HTR-8/SVneo (cell line): ENCODE results near the gene ABCC12.
"Not testable (repeated sequence)": the region's sequence is repeated elsewhere in the genome, so short reads cannot be mapped to it uniquely, and the experiment has no call there.

Experiments used
- DNase-seq: peaks from one replicate; pipeline ENCODE4 v3.0.0; 2011; ENCODE audit warnings: low spot score, mixed read lengths; ENCODE audit not compliant: insufficient read length
- FAIRE-seq: peaks from 2 replicates; lab custom pipeline; 2011; peaks lifted over from hg19 to GRCh38; lab: Jason Lieb, UNC

Gene ABCC12

DNA sequence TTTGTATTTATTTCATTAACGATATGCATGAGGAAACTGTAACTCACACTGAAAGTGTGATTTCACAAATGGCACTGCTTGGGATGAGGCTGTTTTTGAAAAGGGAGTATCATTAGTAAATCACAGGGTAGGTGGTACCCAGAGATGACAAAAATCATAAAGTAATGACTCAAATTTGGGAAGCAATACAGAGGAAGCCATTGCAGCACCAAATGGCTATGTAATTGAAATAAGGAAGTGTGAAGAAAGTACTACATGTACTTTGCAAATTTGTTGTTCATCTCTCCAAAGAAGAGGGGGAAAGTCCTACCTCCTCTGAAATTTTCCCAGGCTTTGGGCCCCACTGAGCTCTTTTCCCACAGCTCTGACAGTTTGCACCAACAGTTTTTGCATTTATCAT lies 12.3 kb upstream of the ABCC12 start:
- DNase-seq (no peak), FAIRE-seq (no peak)

- FAIRE-seq, DNase-seq: not testable (repeated sequence)
Measured at GRCh38 chr16:48166617-48167016, 10.8 kb upstream of the ABCC12 start.

- DNase-seq (no peak), FAIRE-seq (no peak)
Measured at GRCh38 chr16:48165961-48166578, 10.3 kb upstream of the ABCC12 start.

DNA sequence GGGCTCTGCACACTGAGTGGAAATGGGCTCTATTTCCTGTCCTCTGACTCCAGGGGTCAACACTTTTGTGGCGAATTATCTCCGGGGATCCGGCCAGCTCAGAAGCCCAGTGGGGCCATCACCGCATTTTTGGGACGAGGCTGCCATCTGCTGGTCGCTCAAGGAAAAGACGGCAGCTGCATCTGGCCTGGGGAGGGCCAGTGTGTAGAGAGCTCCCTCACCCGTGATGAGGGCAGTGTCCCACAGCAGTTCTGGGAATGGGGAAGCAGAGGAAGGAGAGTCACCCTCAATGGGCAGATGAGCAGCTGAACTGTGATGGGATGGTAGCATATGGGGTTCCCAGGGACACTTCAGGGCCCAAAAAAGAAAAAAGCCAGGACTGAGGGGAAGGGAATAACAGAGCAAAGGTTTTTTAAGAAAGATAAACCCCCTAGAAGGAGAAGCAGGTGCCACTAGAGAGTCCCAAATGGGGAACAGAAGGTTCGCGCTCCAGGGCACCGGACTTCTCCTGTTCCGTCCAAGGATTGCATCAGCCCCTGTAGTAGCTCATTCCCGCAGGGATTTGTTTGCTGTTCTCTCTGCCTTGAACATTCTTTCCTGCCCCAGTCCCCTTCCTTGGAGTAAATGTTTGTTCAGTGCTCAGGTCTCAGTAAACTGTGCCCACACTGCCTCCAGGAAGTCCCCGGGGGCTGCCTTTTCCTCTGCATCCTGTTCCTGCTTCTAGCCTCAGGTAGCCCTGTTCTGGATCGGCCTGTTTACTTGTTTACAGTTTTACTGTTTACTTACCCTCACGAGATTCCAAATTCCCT lies 9.3 kb upstream of the ABCC12 start:
- FAIRE-seq: peak; percentile 65
- peak; percentile 80 for DNase-seq

DNA sequence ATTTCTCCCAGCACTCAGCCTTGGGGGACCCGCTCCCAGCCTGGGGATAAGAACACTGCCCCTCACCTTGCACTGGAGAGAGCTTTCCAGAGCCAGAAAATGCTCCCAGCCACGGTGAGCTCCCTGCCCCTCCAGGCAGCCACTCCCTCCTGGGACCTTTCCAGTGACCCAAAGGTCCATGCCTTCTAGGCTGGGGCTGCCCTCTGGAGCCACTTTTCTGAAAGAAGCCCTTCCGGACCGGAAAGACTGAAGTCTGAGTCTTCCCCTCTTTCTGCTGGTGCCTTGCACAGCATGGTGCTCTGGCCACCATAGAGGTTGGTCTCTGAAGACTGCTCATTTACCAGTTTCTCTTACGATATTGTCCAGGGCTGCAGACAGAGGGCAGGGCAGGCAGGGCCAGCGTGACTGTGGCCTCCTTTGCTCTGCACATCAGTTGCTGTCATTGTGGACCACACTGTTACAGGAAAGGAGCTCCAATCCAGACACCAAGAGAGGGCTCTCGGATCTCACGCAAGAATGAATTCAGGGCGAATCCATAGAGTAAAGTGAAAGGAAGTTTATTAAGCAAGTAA lies 7.1 kb upstream of the ABCC12 start:
- FAIRE-seq: no peak
- no peak for DNase-seq

DNA sequence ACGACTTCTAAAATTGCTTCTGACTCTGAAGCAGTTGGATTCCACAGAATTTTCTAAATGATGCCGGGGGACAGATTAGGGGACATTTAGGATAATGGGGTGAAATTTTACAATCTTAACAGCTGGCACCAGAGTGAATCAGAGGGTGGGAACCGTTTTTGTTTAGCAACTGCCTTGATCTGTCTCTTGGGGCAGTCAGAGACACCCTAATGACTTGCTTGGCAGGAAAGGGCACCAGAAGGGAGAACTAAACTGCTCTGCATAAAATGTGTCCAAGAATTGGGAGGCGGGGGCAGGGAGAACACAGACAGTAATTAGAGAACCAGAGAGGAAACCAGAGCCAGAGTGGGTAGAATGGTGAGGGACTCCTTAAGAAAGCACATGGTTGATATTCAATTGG lies 6.1 kb upstream of the ABCC12 start:
- no peak for DNase-seq
- FAIRE-seq: no peak

GRCh38 chr16:48160575-48160974 lies 4.8 kb upstream of the ABCC12 start:
- FAIRE-seq: no peak
- DNase-seq: no peak

- FAIRE-seq (no peak), DNase-seq (peak; percentile 14)
Measured at GRCh38 chr16:48158296-48158695, 2.5 kb upstream of the ABCC12 start.

- DNase-seq (no peak), FAIRE-seq (no peak)
Measured at GRCh38 chr16:48157794-48158193, 2.0 kb upstream of the ABCC12 start.

GRCh38 chr16:48157302-48157701 lies 1.5 kb upstream of the ABCC12 start:
- FAIRE-seq (no peak), DNase-seq (no peak)

GRCh38 chr16:48156790-48157209 lies 1.0 kb upstream of the ABCC12 start:
- DNase-seq: peak; percentile 63
- no peak for FAIRE-seq

DNA sequence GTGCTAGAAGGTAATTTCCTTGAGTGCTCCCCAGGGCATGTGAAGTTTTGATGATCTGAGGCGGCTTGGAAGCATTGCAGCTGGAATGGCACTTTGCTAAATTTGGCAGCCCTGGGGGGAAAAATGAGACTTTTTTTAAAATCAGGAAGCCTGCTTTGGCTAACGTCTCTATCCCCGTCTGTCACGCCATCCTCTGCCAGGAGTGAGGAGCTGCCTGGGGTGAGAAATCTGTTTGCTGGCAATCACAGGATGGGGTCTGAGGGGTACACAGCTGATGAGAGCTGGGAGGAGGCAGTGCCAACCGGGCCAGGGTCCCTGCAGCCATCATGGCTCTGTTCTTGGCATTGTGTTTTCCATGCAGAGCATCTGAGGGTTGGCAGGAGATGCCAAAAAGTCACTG lies 2.0 kb downstream of the ABCC12 start:
- FAIRE-seq (no peak), DNase-seq (no peak)

- FAIRE-seq: no peak
- no peak for DNase-seq
Measured at GRCh38 chr16:48152226-48152625, 3.6 kb downstream of the ABCC12 start.

DNA sequence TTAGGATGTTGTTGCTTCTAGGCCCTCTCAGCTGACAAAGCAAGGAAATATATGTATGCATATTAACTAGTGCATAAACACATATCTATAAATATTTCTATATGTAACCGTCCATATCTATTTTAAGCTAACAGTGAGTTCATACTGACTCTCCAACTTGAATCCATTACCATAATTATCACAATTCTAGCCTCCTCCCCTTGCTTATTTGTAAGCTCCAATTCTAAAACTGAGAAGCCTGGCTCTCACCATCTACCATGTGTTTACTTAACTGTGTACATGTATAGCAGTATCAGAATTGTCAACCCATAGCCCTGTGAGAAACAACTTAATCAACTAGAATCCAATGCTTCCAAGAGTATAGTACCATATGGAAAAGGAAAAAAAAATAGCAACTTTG lies 5.1 kb downstream of the ABCC12 start:
- FAIRE-seq (no peak), DNase-seq (no peak)

DNA sequence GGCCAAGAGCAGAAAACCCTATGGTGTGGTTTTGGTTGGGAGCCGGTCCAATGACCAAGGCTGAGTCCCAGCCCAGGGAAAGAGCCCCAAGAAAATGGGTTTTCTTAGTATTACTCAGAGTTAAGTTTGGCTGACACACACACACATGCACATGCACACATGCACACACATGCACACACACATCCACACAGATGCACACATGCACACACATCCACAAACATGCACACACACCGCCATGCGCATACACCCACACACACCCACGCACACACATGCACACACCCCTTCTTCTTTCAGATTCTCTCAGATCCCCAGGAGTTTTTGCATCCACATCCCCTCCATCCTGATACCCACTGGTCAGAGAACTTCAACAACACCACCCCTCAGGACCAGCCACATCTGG lies 9.1 kb downstream of the ABCC12 start:
- FAIRE-seq: peak; percentile 42
- no peak for DNase-seq

DNA sequence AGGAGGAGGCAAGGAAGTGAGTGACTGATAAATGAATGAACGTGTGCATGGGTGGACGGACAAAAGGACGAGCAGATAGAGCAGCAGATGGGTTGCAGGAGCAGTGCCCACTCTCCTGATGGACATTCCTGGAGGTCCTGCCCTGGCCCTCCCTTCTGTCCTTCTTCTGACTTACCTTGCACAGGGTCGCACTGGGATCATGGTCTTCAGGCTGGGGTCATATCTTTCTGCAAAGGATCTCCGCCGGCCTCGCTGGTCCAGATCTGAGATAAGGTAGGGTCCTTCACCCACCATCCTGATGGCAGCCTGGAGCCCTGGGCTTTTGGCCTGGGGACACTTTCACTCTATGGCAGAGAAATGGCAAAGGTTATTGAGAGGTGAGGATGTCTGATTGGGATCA lies 9.7 kb downstream of the ABCC12 start:
- FAIRE-seq (no peak), DNase-seq (no peak)

DNA sequence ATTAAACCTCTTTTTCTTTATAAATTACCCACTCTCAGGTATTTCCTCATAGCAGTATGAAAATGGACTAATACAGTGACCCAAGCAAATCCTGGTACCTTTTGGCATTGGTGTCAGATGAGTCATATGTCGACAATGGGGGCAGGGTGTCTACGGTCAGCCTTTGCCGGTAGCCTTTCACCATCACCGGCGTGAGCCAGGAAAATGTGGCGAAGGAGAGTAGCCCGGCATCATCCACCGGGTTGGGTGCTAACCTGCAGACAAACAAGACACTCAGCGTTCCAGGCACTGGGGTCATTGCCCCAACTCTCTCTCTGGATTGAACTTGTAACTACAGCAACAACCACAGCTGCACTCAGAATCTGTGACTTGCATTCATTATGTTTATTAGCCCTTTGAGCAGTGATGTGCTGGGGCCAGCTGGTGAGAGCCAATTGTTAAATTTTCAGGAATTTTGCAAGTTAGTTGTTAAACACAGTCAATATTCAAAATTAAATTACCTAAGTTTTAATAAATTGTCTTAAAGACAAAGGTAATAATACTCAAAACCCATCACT lies 11.9 kb downstream of the ABCC12 start:
- DNase-seq (no peak), FAIRE-seq (no peak)

DNA sequence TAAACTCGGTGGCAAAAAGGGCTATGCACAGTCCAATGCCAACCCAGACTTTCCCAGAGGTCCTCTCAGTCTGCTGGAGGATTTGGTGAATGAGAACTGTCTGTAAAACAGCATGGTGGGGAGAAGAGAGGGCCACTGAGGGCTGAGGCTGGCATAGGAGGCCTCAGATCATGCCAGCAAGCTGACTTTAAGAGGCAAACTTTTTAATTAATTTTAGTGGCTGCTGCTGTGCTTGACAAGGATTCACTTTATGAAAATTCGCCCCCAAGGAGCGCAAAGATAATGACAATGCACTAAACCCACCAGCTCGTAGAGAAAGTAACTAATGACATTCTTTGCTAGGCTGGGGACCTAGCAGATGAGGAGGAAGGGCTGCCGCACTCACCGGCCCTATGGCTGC lies 15.0 kb downstream of the ABCC12 start:
- DNase-seq: no peak
- no peak for FAIRE-seq

DNA sequence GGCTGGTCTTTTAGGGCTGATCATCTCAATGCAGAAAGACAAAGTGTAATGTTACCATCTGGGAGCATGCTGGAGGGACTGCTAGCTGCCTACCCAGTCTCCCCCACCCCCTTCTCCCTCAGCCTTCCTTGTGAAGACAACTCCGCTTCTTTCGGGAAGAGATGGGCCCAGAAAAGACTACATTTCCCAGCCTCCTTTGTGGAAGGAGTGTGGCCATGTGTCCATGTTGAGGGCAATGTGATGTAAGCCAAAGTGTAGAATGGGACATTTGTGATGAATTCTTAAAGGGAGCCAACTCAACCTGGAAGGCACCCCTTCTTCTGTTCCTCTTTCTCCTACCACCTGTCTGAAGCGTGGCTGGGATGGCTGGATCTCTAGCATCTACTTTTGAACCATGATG lies 16.3 kb downstream of the ABCC12 start:
- FAIRE-seq: no peak
- DNase-seq: no peak

DNA sequence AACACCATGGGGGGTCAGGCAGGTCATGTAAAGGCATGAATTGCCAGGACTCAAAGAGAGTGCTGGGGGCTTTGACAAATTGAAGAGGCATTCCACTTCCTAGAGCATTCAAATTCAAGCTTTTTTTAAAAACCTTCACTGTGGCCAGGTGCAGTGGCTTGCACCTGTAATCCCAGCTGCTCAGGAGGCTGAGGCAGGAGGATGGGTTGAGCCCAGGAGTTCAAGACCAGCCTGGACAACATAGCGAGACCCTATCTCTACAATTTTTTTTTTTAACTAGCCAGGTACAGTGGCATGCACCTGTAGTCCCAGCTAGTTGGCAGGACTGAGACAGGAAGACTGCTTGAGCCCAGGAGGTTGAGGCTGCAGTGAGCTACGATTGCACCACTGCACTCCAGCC lies 17.2 kb downstream of the ABCC12 start:
- DNase-seq (no peak), FAIRE-seq (no peak)

DNA sequence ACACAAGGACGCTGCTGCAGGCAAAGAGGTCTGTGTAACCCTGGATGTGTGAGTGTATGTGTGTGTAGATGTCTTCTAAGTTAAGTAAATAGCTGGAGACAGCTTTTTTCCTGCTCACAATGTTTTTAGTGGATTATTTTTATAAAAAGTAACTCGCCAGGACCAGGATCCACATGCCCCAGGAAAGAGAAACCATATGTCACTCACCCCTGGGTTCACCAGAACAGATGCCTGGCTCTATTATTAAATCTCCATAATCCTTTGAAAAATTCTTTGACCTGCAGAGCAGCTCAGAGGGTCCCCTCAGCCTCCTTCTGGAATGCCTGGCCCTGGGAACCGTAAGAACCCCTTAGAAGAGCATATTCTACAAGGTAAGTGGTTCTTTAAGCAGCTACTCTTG lies 18.0 kb downstream of the ABCC12 start:
- DNase-seq: no peak
- no peak for FAIRE-seq
